A673 (cell line): ENCODE data around the gene GPC6. TPM values are rescaled to one million over a fixed set of nuclear protein-coding genes. Genes with fewer than 3 reads are reported as not detected.

Experiments used
- BruUV-seq: library from RNA; stranded (reverse); fragments of 400-500 nt; replicated peaks from 2 replicates; lab custom pipeline; 2021; lab: Mats Ljungman, UMichigan
- CTCF ChIA-PET: fragments of 300-600 bp; sonication (Branson Sonifier 250); formaldehyde crosslinking; loops from one replicate; lab custom pipeline; 2022; ENCODE audit warnings: antibody characterized with exemption; lab: Charles Lee
- POLR2A ChIA-PET: fragments of 300-600 bp; sonication (Branson Sonifier 250); formaldehyde crosslinking; loops from one replicate; lab custom pipeline; 2022; ENCODE audit warnings: antibody characterized with exemption; ENCODE audit not compliant: low non-redundant PET; lab: Charles Lee
- DNase-seq: peaks from one replicate; pipeline ENCODE4 v3.0.0-alpha.2; 2015; ENCODE audit warnings: low spot score
- H3K27ac ChIP-seq: fragments of 200-600 bp; sonication (generic); 2 replicates; pipeline ENCODE4 v1.5.1; 2016; ENCODE audit warnings: mixed run types, low read depth, mild to moderate bottlenecking, mixed read lengths, antibody characterized with exemption, low read length; ENCODE audit not compliant: poor library complexity, severe bottlenecking
- H3K27me3 ChIP-seq: fragments of 200-600 bp; sonication (generic); replicated peaks from 2 replicates; pipeline ENCODE4 v1.6.1; 2017; ENCODE audit warnings: mixed run types, low read depth, mild to moderate bottlenecking, mixed read lengths, antibody characterized with exemption, low read length; ENCODE audit not compliant: insufficient read depth, poor library complexity
- H3K36me3 ChIP-seq: fragments of 200-600 bp; sonication (generic); 2 replicates; pipeline ENCODE4 v1.6.1; 2016; ENCODE audit warnings: mixed run types, mild to moderate bottlenecking, mixed read lengths, antibody characterized with exemption, low read length; ENCODE audit not compliant: insufficient read depth, poor library complexity, severe bottlenecking
- H3K4me1 ChIP-seq: fragments of 200-600 bp; sonication (generic); 2 replicates; pipeline ENCODE4 v1.6.1; 2017; ENCODE audit warnings: mixed run types, mild to moderate bottlenecking, mixed read lengths, antibody characterized with exemption, low read length; ENCODE audit not compliant: insufficient read depth, poor library complexity, severe bottlenecking
- H3K4me3 ChIP-seq: fragments of 200-600 bp; sonication (generic); 2 replicates; pipeline ENCODE4 v1.5.1; 2016; ENCODE audit warnings: low read depth, mixed run types, mild to moderate bottlenecking, mixed read lengths, low read length; ENCODE audit not compliant: poor library complexity, severe bottlenecking
- H3K9me3 ChIP-seq: fragments of 200-600 bp; sonication (generic); 2 replicates; pipeline ENCODE4 v1.6.1; 2016; ENCODE audit warnings: mixed run types, low read depth, mild to moderate bottlenecking, mixed read lengths, antibody characterized with exemption, low read length; ENCODE audit not compliant: poor library complexity, severe bottlenecking
- CTCF ChIP-seq: fragments of 300-800, 200-600 bp; sonication (generic); conservative IDR thresholded peaks from 2 replicates; pipeline ENCODE4 v1.5.1; 2017; ENCODE audit warnings: low read depth, mild to moderate bottlenecking, antibody characterized with exemption, low read length, moderate library complexity, mixed read lengths
- EZH2 ChIP-seq: fragments of 200-600 bp; sonication (generic); IDR thresholded peaks from 2 replicates; pipeline ENCODE4 v1.6.1; 2017; ENCODE audit warnings: borderline replicate concordance, low read depth, mild to moderate bottlenecking, mixed read lengths, antibody characterized with exemption, low read length; ENCODE audit not compliant: poor library complexity, severe bottlenecking
- intact Hi-C: fragments of 100-400 bp; cut with micrococcal nuclease; formaldehyde crosslinking; loops from one replicate; pipeline ENCODE4 v1.10.0; 2022; ENCODE audit not compliant: unreplicated experiment
- total RNA-seq: library from RNA; stranded (reverse); gene quantifications from 2 replicates; pipeline ENCODE4 v1.2.3, GENCODE V29; 2021

Gene GPC6
- total RNA-seq, 1 experiment from 2014 or later = 23.3 TPM

- Histone ChIP-seq H3K27me3 (no peaks in the 10 kb centered on the region), H3K27ac (no peak overlapping the region), H3K4me1 (peaks cover 3% of the 10 kb centered on the region), H3K4me3 (no peak overlapping the region), H3K36me3 (no peaks in the 10 kb centered on the region), H3K9me3 (no peaks in the 10 kb centered on the region)
- intact Hi-C loops = no loop called here
- no peak for DNase-seq
- no TSS peak for BruUV-seq
- CTCF ChIA-PET = no interaction called here
- POLR2A ChIA-PET = no interaction called here
- TF ChIP-seq EZH2 (no peak), CTCF (no peak)
Measured at GRCh38 chr13:93529961-93530360, 303.4 kb downstream of the GPC6 start.

GRCh38 chr13:93534181-93534700 is 307.6 kb downstream of the GPC6 start:
- ChIA-PET CTCF (no interaction called here), POLR2A (no interaction called here)
- Histone ChIP-seq H3K27ac (no peak overlapping the region), H3K27me3 (no peaks in the 10 kb centered on the region), H3K9me3 (no peaks in the 10 kb centered on the region), H3K4me3 (no peak overlapping the region), H3K36me3 (no peaks in the 10 kb centered on the region), H3K4me1 (no peaks in the 10 kb centered on the region)
- no TSS peak for BruUV-seq
- intact Hi-C loops = no loop called here
- TF ChIP-seq CTCF = no peak
- no peak for DNase-seq

GRCh38 chr13:93535251-93535650 is 308.6 kb downstream of the GPC6 start:
- no peaks in the 10 kb centered on the region for H3K36me3 ChIP-seq
- no peaks in the 10 kb centered on the region for H3K9me3 ChIP-seq
- no peaks in the 10 kb centered on the region for H3K27me3 ChIP-seq
- ChIA-PET POLR2A (no interaction called here), CTCF (no interaction called here)
- H3K27ac ChIP-seq = no peak overlapping the region
- no TSS peak for BruUV-seq
- no peak overlapping the region for H3K4me3 ChIP-seq
- intact Hi-C loops = no loop called here
- no peak for DNase-seq
- TF ChIP-seq EZH2 (no peak), CTCF (no peak)
- no peaks in the 10 kb centered on the region for H3K4me1 ChIP-seq
